ENCODE data around the gene SLC35E2B.

GRCh38 chr1:1623181-1623630 is 69.4 kb downstream of the SLC35E2B start:
- no peak for TF ChIP-seq POLR2A (IDR thresholded peaks at IDR 0.05)
- no peak for TF ChIP-seq CTCF (IDR thresholded peaks at IDR 0.05)

All from heart left ventricle (tissue), 13 donors.